ENCODE data around the gene ADAMTS6. TPM values are rescaled to one million over a fixed set of nuclear protein-coding genes. Genes with fewer than 3 reads are reported as not detected.

The ADAMTS6 gene
- total and polyA plus RNA-seq, 2 of the 13 experiments (the other 11 are each of a cell fraction or from before 2014, with no cell fraction given), result 3.1 to 8.2 TPM

DNA sequence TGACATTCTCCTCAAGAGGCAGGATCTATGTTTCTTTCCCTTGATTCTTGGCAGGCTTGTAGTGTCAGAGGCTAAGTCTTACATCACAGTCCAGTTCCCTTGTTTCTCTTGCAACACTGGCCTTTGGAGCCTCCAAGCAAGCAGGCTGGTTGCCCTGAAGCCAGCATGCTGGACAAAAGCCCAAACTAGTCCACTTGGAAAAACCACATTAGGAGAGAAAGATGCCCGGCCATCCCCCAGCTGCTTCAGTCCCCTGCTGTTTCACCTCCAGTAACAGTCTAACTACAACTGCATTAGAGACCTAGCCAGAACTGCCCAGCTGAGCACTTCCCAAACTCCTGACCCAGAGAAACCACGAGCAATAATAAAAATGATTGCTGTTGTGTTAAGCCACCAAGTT is 87.6 kb downstream of the ADAMTS6 start (continued):
- TF ChIP-seq ZMYM3 (CRISPR knock-in tag; IDR thresholded peaks at IDR 0.05), result no peak

DNA sequence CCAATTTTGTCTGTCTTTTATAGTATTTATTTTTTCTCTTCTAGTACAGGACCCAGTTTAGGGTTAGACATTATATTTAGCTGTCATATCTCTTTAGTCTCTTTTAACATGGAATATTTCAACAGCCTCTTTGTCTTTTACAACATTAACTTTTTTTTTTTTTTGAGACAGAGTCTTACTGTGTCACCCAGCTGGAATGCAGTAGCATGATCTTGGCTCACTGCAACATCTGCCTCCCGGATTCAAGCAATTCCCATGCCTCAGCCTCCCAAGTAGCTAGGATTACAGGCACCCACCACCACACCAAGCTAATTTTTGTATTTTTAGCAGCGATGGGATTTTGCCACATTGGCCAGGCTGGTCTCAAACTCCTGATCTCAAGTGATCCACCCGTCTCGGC is 90.1 kb downstream of the ADAMTS6 start:
- 83% methylated on average over 4 of the region's 4 CpGs for WGBS (ENCODE audit: low lambda C conversion rate)
- Histone ChIP-seq H3K4me1 (ENCODE audit: insufficient read depth, low read length) (no peaks in the 10 kb centered on the region), H2AFZ (ENCODE audit: low read length) (no peak overlapping the region), H3K9ac (ENCODE audit: insufficient read depth, low read depth, low read length) (no peak overlapping the region), H3K27me3 (ENCODE audit: control insufficient read depth in 1 of 2, insufficient read depth in 2 of 2, low read length in 2 of 2) (no peaks in the 10 kb centered on the region), H3K4me2 (ENCODE audit: low read depth, low read length) (no peak overlapping the region), H3K79me2 (ENCODE audit: insufficient read depth, low read length) (no peaks in the 10 kb centered on the region), H3K9me3 (ENCODE audit: low read length) (no peaks in the 10 kb centered on the region), H3K4me3 (replicated peaks in 1 of 3; ENCODE audit: insufficient read depth in 1 of 3, low read depth in 2 of 3, low read length in 3 of 3) (no peak overlapping the region), H4K20me1 (ENCODE audit: insufficient read depth, low read length) (no peaks in the 10 kb centered on the region), H3K27ac (ENCODE audit: extremely low read length, insufficient read depth, low read length) (no peak overlapping the region), H3K36me3 (replicated peaks in 1 of 2; ENCODE audit: control insufficient read depth in 1 of 2, insufficient read depth in 2 of 2, low read length in 2 of 2) (no peaks in the 10 kb centered on the region)
- TF ChIP-seq MATR3 (CRISPR knock-in tag; IDR thresholded peaks at IDR 0.05) (no peak), GTF2F1 (IDR thresholded peaks at IDR 0.05; ENCODE audit: low read length) (no peak), ISL2 (CRISPR knock-in tag; IDR thresholded peaks at IDR 0.05) (no peak), TSC22D2 (CRISPR knock-in tag; IDR thresholded peaks at IDR 0.05; ENCODE audit: borderline replicate concordance) (no peak), GLI4 (CRISPR knock-in tag; IDR thresholded peaks at IDR 0.05; ENCODE audit: borderline replicate concordance) (no peak)
- TF ChIP-seq, protein P1, sequence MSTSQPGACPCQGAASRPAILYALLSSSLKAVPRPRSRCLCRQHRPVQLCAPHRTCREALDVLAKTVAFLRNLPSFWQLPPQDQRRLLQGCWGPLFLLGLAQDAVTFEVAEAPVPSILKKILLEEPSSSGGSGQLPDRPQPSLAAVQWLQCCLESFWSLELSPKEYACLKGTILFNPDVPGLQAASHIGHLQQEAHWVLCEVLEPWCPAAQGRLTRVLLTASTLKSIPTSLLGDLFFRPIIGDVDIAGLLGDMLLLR (CRISPR knock-in tag; IDR thresholded peaks at IDR 0.05), result no peak
- TF ChIP-seq, protein P2, sequence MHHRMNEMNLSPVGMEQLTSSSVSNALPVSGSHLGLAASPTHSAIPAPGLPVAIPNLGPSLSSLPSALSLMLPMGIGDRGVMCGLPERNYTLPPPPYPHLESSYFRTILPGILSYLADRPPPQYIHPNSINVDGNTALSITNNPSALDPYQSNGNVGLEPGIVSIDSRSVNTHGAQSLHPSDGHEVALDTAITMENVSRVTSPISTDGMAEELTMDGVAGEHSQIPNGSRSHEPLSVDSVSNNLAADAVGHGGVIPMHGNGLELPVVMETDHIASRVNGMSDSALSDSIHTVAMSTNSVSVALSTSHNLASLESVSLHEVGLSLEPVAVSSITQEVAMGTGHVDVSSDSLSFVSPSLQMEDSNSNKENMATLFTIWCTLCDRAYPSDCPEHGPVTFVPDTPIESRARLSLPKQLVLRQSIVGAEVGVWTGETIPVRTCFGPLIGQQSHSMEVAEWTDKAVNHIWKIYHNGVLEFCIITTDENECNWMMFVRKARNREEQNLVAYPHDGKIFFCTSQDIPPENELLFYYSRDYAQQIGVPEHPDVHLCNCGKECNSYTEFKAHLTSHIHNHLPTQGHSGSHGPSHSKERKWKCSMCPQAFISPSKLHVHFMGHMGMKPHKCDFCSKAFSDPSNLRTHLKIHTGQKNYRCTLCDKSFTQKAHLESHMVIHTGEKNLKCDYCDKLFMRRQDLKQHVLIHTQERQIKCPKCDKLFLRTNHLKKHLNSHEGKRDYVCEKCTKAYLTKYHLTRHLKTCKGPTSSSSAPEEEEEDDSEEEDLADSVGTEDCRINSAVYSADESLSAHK (CRISPR knock-in tag; IDR thresholded peaks at IDR 0.05; ENCODE audit: borderline replicate concordance), result no peak
- TF ChIP-seq, protein P3, sequence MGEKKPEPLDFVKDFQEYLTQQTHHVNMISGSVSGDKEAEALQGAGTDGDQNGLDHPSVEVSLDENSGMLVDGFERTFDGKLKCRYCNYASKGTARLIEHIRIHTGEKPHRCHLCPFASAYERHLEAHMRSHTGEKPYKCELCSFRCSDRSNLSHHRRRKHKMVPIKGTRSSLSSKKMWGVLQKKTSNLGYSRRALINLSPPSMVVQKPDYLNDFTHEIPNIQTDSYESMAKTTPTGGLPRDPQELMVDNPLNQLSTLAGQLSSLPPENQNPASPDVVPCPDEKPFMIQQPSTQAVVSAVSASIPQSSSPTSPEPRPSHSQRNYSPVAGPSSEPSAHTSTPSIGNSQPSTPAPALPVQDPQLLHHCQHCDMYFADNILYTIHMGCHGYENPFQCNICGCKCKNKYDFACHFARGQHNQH (CRISPR knock-in tag; IDR thresholded peaks at IDR 0.05), result no peak
- TF ChIP-seq, protein P4, sequence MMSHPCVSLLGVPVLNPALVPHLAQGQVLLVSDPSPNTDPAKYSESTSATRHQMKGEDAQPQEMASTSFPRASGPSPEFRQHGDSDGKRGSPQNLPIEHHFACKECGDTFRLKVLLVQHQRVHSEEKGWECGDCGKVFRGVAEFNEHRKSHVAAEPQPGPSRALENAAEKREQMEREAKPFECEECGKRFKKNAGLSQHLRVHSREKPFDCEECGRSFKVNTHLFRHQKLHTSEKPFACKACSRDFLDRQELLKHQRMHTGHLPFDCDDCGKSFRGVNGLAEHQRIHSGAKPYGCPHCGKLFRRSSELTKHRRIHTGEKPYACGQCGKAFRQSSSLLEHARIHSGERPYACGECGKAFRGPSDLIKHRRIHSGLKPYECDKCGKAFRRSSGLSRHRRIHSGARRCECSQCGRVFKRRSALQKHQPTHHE (CRISPR knock-in tag; IDR thresholded peaks at IDR 0.05; ENCODE audit: borderline replicate concordance), result no peak
- in situ Hi-C loops (cut with HindIII; ENCODE audit: extremely low pct_ligation_motif_present, low pct_unique_long_range_greater_than_20kb) (no loop called here), intact Hi-C loops (cut with micrococcal nuclease; ENCODE audit: unreplicated experiment) (no loop called here)
- FAIRE-seq, result no peak
- no peak for DNase-seq (ENCODE audit: low spot score)
- CTCF ChIA-PET (ENCODE audit: low intra/inter-chr PET ratio, low total read pairs), result no interaction called here
- POLR2A ChIA-PET, result no interaction called here
- BruUV-seq (replicated peaks), result no TSS peak
- no peak for ATAC-seq
